COR-L47 (cell line): Measurements from ENCODE around the gene EBI3.
"Not testable (repeated sequence)": the region's sequence is repeated elsewhere in the genome, so short reads cannot be mapped to it uniquely, and the experiment has no call there.

Experiments
- DNase-seq: peaks from one replicate; lab custom pipeline; 2025; lab: John Stamatoyannopoulos, UW

Gene EBI3

GRCh38 chr19:4234142-4234861 lies 5.0 kb downstream of the EBI3 start:
- no peak for DNase-seq

DNA sequence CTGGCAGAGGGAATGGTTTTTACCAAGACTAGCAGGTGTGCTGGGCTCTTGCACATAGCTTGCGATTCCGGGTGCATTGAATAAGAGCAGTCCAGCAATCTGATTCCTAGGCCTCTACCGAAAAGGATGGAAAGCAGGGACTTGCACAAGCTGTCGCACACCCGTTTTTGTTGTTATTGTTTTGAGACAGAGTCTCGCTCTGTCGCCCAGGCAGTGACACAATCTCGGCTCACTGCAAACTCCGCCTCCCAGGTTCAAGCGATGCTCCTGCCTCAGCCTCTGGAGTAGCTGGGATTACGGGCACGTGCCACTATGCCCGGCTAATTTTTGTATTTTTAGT lies 5.5 kb downstream of the EBI3 start:
- DNase-seq, result no peak

DNA sequence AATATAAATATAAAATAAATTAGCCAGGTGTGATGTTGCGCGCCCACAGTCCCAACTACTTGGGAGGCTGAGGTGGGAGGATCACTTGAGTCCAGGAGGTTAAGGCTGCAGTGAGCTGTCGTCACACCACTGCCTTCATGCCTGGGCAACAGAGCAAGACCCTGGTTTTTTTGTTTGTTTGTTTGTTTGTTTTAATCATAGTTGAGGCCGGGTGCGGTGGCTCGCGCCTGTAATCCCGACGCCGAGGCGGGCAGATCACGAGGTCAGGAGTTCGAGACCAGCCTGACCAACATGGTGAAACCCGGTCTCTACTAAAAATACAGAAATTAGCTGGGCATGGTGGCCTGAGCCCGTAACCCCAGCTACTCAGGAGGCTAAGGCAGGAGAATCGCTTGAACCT lies 8.2 kb downstream of the EBI3 start:
- DNase-seq, result not testable (repeated sequence)

- no peak for DNase-seq
These were observed 9.5 kb downstream of the EBI3 start for GRCh38 chr19:4238831-4239230.

- no peak for DNase-seq
These were observed 12.6 kb downstream of the EBI3 start for GRCh38 chr19:4241824-4242430.

GRCh38 chr19:4245938-4246337 lies 16.6 kb downstream of the EBI3 start:
- not testable (repeated sequence) for DNase-seq

GRCh38 chr19:4246767-4247593 lies 17.7 kb downstream of the EBI3 start, which contains the start of gene YJU2:
TSS of gene YJU2 (plus strand) at chr19:4247080. CDS start at chr19:4247147, 67 bp downstream.
- peak; percentile 100 for DNase-seq

- no peak for DNase-seq
These were observed 27.2 kb downstream of the EBI3 start for GRCh38 chr19:4256563-4256962.

- DNase-seq, result no peak
These were observed 27.7 kb downstream of the EBI3 start for GRCh38 chr19:4257025-4257424.

DNA sequence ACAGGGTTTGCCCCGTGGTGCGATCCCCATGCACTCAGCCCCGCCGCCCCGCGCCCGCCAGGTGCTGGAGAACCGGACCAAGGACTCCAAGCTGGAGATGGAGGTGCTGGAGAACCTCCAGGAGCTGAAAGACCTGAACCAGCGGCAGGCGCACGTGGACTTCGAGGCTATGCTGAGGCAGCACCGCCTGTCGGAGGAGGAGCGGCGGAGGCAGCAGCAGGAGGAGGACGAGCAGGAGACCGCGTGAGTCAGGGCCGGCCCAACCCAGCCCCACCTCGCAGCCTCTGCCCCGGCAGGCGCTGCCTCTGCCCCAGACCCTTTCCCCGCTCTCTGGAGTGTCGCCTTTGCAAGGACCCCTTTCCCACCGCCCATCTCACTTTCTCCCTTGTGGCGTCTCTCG lies 28.9 kb downstream of the EBI3 start:
- no peak for DNase-seq

- DNase-seq, result no peak
These were observed 31.4 kb downstream of the EBI3 start for GRCh38 chr19:4260613-4261191.

DNA sequence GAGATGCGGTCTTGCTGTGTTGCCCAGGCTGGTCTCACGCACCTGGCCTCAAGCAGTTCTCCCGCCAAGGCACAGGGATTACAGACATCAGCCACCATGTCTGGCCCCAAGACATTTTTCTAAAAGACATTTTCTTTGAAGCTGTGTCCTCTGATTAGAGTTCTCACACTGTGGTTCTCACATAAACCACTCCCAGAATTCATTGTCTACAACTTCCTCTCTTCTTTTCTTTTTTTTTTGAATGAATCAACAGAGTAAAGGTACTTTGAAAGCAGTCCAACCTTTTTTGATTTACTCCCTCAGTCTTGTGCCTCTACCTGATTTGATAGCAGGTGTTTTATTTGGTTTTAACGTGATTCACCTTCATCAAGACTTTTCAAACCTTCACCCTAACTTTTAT lies 35.5 kb downstream of the EBI3 start:
- no peak for DNase-seq

DNA sequence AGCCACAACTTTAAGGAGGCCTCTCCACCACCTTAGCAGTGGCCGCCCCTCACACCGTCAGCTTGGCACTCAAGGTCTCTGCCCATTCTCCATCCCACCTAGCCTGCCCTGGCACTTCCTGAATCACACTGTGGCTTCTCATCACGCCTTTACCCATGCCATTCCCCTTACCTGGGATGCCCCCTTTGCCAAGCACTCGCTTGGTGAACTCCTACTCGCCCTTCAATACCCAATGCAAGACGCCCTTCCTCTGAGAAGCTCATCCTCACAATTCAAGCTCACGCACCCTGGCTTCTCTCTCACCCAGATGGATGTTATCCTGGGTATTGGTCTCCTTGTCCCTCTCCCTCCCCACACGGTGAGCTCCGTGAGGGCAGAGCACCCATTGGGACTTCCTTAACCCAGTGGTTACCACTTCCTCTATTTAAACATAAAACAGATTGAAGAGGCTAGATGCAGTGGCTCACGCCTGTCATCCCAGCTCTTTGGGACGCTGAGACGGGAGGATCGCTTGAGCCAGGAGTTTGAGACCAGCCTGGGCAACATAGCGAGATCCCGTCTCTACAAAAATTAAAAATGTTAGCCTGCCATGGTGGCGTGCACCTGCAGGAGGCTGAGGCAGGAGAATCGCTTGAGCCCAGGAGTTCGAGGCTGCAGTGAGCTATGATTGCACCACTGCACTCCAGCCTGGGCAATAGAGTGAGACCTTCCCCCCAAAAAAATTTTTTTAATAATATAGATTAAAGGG lies 37.1 kb downstream of the EBI3 start:
- DNase-seq, result no peak

DNA sequence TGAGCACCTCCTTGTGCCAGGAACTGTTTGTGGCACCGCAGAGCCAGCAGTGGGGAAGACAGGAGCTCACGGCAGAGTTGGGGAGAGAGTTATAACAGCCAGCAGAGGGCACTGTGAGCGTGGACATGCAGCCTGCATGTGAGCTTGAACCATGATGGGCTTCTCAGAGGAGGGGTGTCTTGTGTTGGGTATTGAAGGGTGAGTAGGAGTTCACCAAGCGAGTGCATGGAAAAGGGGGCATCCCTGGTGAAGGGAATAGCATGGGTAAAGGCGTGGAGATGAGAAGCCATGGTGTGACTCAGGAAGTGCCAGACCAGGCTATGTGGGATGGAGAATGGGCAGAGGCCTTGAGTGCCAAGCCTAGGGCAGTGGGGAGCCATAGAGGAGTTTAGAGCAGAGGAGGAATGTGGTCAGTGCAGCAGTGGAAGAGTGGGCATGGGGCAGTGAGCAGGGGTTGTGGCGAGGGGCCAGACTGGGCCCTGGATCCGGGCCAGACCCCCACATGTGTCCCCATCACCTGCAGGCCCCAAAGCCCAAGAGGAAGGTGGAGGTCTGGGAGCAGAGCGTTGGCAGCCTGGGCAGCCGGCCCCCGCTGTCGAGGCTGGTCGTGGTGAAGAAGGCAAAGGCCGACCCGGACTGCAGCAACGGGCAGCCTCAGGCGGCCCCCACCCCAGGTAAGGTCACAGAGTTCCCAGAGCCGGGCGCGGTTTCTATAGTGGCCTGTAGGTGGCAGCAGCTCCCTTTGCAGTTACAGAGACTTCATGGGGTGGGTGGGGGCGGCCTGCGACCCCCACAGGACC lies 38.0 kb downstream of the EBI3 start:
- DNase-seq, result peak; percentile 16

GRCh38 chr19:4267901-4268815 lies 38.8 kb downstream of the EBI3 start:
- DNase-seq, result no peak

DNA sequence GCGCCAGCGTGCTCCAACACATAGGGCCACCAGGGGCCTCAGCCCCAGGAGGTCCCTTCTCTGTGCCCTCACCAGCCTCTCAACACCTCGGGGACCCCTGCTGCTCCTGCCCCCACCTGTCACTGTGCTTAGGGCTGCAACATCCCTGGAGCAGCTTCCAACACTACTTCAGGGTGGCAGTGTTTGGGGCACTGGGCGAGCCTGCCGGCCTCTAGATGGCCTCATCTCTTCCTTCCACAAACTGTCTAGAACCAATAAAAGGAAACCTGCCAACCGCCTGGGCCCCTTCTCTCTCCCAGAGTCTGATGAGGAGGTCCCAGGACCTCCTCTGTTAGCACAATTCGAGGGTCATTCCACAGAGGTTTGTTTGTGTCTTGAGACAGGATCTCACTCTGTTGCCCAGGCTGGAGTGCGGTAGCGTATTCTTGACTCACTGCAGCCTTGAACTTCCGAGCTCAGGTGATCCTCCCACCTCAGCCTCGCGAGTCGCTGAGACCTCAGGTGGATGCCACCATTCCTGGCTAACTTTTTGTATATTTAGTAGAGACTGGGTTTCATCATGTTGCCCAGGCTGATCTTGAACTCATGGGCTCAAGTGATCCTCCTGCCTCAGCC lies 39.6 kb downstream of the EBI3 start:
- DNase-seq, result no peak

- no peak for DNase-seq
These were observed 43.6 kb downstream of the EBI3 start for GRCh38 chr19:4272894-4273293.

GRCh38 chr19:4274321-4274686 lies 45.0 kb downstream of the EBI3 start:
- DNase-seq, result not testable (repeated sequence)

DNA sequence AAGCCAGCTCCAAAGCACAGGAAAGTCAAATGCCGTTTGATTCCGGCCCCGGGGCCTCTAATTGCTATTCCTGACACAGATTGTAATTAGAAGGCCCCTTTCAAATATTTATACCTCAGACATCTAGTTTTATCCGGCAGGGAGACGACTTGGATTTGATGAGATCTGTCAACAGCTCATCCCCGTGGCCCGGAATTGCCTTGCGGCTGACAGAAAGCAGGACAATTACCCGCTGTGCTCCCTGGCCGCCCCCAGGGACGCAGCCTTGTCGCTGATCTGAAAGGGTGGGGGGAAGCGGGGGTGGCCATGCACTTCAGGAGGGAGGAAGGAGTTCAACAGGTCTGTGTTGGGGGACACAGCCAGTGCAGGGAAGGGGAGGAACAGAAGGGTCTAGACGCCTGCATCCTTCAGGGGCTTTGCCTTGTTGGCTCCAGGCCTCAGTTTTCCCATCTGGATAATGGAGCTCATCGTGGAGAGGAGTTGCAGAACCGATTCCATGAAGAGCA lies 47.9 kb downstream of the EBI3 start:
- DNase-seq, result peak; percentile 59
